HepG2 (cell line): Measurements from ENCODE around the gene VTN. TPM values are rescaled to one million over a fixed set of nuclear protein-coding genes. Genes with fewer than 3 reads are reported as not detected.
A peak's percentile ranks its signal among the peaks of the same experiment; 100 is the strongest.

Source experiments
- ATAC-seq: fragments of 200-7000 bp; cut with Tn5 transposase; 3 replicates; pipeline ENCODE4 v1.9.1; 2020; ENCODE audit warnings: mild to moderate bottlenecking, moderate library complexity
- BruUV-seq: library from RNA; stranded (reverse); fragments of 400-500 nt; replicated peaks from 2 replicates; lab custom pipeline; 2021; lab: Mats Ljungman, UMichigan
- CTCF ChIA-PET: fragments of 300-600 bp; formaldehyde crosslinking; extraction: SDS; loops from one replicate; lab custom pipeline; 2021; ENCODE audit warnings: low total read pairs, inconsistent platforms, low intra/inter-chr PET ratio; lab: Yijun Ruan, JAX
- POLR2A ChIA-PET: fragments of 350-600 bp; sonication (Branson Sonifier 250); formaldehyde crosslinking; loops from one replicate; lab custom pipeline; 2020; ENCODE audit warnings: antibody characterized with exemption, inconsistent platforms; lab: Yijun Ruan, JAX
- DNase-seq: peaks from one replicate; pipeline ENCODE4 v3.0.0-alpha.2; 2015; ENCODE audit warnings: low spot score
- FAIRE-seq: peaks from 3 replicates; lab custom pipeline; 2011; peaks lifted over from hg19 to GRCh38; lab: Jason Lieb, UNC
- H2AFZ ChIP-seq: one replicate; pipeline ENCODE4 v1.6.1; 2011; ENCODE audit warnings: low read length, inconsistent platforms
- H3K27ac ChIP-seq: fragments of 300-600 bp; 3 replicates; pipeline ENCODE4 v1.8.0; 2011; ENCODE audit warnings: mixed run types, mild to moderate bottlenecking, mixed read lengths, low read length, inconsistent platforms; ENCODE audit not compliant: insufficient read depth; ENCODE audit errors: extremely low read length
- H3K27me3 ChIP-seq, 2 experiments: fragments of 200-600 bp in 1 of 2; 2 replicates in 1 of 2; 3 replicates in 1 of 2; pipeline versions ENCODE4 v1.6.0 to v1.8.0; 2011; ENCODE audit warnings: low read length in 2 of 2, mild to moderate bottlenecking in 2 of 2, moderate library complexity in 2 of 2, inconsistent platforms in 1 of 2; ENCODE audit not compliant: insufficient read depth in 2 of 2, control insufficient read depth in 1 of 2
- H3K36me3 ChIP-seq, 2 experiments: fragments of 200-600 bp in 1 of 2; replicated peaks in 1 of 2; 2 replicates in 1 of 2; 3 replicates in 1 of 2; pipeline versions ENCODE4 v1.5.1 to v1.8.0; 2011; ENCODE audit warnings: low read length in 2 of 2, inconsistent platforms in 1 of 2; ENCODE audit not compliant: insufficient read depth in 2 of 2, control insufficient read depth in 1 of 2
- H3K4me1 ChIP-seq: 2 replicates; pipeline ENCODE4 v1.5.1; 2012; ENCODE audit warnings: low read length, inconsistent platforms; ENCODE audit not compliant: insufficient read depth
- H3K4me2 ChIP-seq: 2 replicates; pipeline ENCODE4 v1.6.0; 2011; ENCODE audit warnings: low read depth, low read length, inconsistent platforms
- H3K4me3 ChIP-seq, 3 experiments: fragments of 200-600 bp in 1 of 3; sonication (generic), shearing (Covaris generic) in 1 of 3; replicated peaks in 1 of 3; 2 replicates each; pipeline ENCODE4 v1.5.1; 2011 to 2016; ENCODE audit warnings: low read length in 3 of 3, inconsistent platforms in 2 of 3, low read depth in 2 of 3, mild to moderate bottlenecking in 2 of 3, control low read depth in 1 of 3, mixed read lengths in 1 of 3; ENCODE audit not compliant: insufficient read depth in 1 of 3
- H3K79me2 ChIP-seq: one replicate; pipeline ENCODE4 v1.6.1; 2011; ENCODE audit warnings: low read length, inconsistent platforms; ENCODE audit not compliant: insufficient read depth
- H3K9ac ChIP-seq: 2 replicates; pipeline ENCODE4 v1.6.0; 2011; ENCODE audit warnings: mild to moderate bottlenecking, low read depth, low read length, inconsistent platforms; ENCODE audit not compliant: insufficient read depth
- H3K9me3 ChIP-seq: 2 replicates; pipeline ENCODE4 v1.5.1; 2012; ENCODE audit warnings: mild to moderate bottlenecking, low read length
- H4K20me1 ChIP-seq: 2 replicates; pipeline ENCODE4 v1.6.0; 2011; ENCODE audit warnings: inconsistent platforms, mild to moderate bottlenecking, low read length, moderate library complexity; ENCODE audit not compliant: insufficient read depth
- RFXANK ChIP-seq: IDR thresholded peaks from 2 replicates; pipeline ENCODE4 v1.6.1; 2016
- ZNF629 ChIP-seq: sonication (generic); formaldehyde crosslinking; conservative IDR thresholded peaks from 2 replicates; pipeline ENCODE4 v1.5.0; 2020; ENCODE audit warnings: missing genetic modification reagents
- WGBS: methylation state at CpG from one replicate; pipeline ENCODE4 v1.1.6; 2017; ENCODE audit warnings: low lambda C conversion rate; 5-methylcytosine and 5-hydroxymethylcytosine counted together
- in situ Hi-C: cut with HindIII; loops from 2 replicates; pipeline ENCODE4 v1.10.0; 2017; ENCODE audit warnings: low pct_unique_long_range_greater_than_20kb; ENCODE audit not compliant: extremely low pct_ligation_motif_present
- intact Hi-C: fragments of 100-400 bp; cut with micrococcal nuclease; formaldehyde crosslinking; loops from one replicate; pipeline ENCODE4 v1.10.0; 2022; ENCODE audit not compliant: unreplicated experiment
- polyA plus RNA-seq, 8 experiments: library from polyadenylated mRNA; depleted of rRNA in 3 of 8; stranded (reverse) in 7 of 8; unstranded in 1 of 8; fragments of >200 nt; fragmentation: Illumina TruSeq in 4 of 8; extraction: Trizol in 4 of 8; gene quantifications; 2 replicates each; pipeline versions ENCODE4 v1.2.1 to v1.2.3, GENCODE V29; 2011 to 2016; ENCODE audit warnings: low read depth in 4 of 8, missing spikeins in 1 of 8, mixed read lengths in 1 of 8; ENCODE audit not compliant: insufficient read depth in 1 of 8
- total RNA-seq, 5 experiments: library from RNA; depleted of rRNA; stranded (reverse); fragments of >200 nt; fragmentation: Illumina TruSeq; extraction: Trizol; gene quantifications; 2 replicates each; pipeline ENCODE4 v1.2.3, GENCODE V29; 2016; ENCODE audit warnings: low read depth in 1 of 5
- TF ChIP-seq, protein P1 (sequence below): sonication (generic); formaldehyde crosslinking; IDR thresholded peaks from 2 replicates; pipeline ENCODE4 v1.5.0; 2020; ENCODE audit warnings: mild to moderate bottlenecking, missing genetic modification reagents, borderline replicate concordance

VTN gene
- total and polyA plus RNA-seq, 2 of the 13 experiments (the other 11 are each of a cell fraction or from before 2014, with no cell fraction given), result 108 to 131 TPM

DNA sequence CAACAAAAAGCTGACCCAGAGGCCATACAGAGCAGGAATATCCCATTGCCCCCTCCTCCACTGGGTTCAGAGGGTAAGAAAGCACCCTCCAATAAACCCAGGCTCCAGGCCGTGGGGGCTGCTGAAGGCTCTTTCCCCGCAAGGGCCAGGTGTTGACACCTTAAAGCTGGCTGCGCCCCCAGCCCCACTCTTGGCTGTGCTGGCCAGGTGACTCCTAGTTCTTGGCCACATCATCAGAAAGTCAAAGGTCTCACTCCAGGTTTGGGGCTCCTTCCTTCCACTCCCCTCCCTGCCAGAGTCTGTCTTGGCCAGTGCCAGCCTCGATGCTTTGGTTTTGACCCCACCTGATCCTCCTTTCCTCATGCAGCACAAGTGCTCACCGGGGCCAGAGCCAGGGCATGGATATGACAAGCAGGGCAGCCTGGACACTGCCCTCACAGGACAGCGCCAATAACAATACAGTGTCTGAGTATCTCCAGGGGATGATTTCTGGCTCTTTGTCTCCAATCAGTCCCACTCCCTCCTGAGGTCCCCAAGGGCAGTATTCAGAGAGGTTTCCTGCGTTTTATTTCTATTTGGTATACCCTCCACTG, 27.7 kb upstream of the VTN start (continued):
- TF ChIP-seq, protein P1, sequence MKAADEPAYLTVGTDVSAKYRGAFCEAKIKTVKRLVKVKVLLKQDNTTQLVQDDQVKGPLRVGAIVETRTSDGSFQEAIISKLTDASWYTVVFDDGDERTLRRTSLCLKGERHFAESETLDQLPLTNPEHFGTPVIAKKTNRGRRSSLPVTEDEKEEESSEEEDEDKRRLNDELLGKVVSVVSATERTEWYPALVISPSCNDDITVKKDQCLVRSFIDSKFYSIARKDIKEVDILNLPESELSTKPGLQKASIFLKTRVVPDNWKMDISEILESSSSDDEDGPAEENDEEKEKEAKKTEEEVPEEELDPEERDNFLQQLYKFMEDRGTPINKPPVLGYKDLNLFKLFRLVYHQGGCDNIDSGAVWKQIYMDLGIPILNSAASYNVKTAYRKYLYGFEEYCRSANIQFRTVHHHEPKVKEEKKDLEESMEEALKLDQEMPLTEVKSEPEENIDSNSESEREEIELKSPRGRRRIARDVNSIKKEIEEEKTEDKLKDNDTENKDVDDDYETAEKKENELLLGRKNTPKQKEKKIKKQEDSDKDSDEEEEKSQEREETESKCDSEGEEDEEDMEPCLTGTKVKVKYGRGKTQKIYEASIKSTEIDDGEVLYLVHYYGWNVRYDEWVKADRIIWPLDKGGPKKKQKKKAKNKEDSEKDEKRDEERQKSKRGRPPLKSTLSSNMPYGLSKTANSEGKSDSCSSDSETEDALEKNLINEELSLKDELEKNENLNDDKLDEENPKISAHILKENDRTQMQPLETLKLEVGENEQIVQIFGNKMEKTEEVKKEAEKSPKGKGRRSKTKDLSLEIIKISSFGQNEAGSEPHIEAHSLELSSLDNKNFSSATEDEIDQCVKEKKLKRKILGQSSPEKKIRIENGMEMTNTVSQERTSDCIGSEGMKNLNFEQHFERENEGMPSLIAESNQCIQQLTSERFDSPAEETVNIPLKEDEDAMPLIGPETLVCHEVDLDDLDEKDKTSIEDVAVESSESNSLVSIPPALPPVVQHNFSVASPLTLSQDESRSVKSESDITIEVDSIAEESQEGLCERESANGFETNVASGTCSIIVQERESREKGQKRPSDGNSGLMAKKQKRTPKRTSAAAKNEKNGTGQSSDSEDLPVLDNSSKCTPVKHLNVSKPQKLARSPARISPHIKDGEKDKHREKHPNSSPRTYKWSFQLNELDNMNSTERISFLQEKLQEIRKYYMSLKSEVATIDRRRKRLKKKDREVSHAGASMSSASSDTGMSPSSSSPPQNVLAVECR (CRISPR knock-in tag), result peak; percentile 7; the same call in 1 of the 2 replicates

DNA sequence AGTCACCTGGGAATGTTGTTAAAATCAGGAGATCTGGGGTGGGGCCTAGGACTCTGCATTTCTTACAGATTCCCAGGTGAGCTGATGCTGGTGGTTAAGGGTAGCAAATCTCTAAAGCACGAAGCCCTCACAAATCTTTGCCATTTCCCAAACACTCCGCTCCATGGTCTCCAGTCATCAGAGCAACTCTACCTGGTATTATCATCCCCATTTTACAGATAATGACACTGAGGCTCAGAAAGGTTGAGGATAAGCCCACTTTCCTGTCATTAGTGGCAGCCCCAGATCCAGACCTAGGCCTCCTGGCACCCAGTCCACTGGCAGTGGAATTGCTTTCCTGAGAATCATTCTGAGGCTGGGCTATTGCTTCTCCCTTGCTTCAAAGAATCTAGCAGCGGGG, 27.2 kb upstream of the VTN start:
- POLR2A ChIA-PET, result interaction anchor here (1.2 to 4.8 kb wide), 7 partner anchors 8 to 154 kb away, joined by 3 to 33 read pairs (median 6); partner anchors contain the start of genes POLDIP2, SLC46A1 and VTN
- BruUV-seq, result no TSS peak
- no peaks in the 10 kb centered on the region for H3K27me3 ChIP-seq
- no peaks in the 10 kb centered on the region for H3K9me3 ChIP-seq
- peaks cover 9 to 19% of the 10 kb centered on the region in 2 experiments for H3K36me3 ChIP-seq
- FAIRE-seq, result no peak
- 95% methylated on average over 2 of the region's 3 CpGs for WGBS
- peak; percentile 86 for TF ChIP-seq ZNF629 (CRISPR knock-in tag)
- TF ChIP-seq RFXANK, result no peak
- peaks cover 34% of the 10 kb centered on the region for H3K4me1 ChIP-seq
- no peak overlapping the region for H3K9ac ChIP-seq
- CTCF ChIA-PET, result no interaction called here
- H3K79me2 ChIP-seq, result no peaks in the 10 kb centered on the region
- no peak overlapping the region for H2AFZ ChIP-seq
- intact Hi-C loops (loop anchor here (2.0 kb wide), 1 partner anchor 18 kb away; no protein-coding TSS in a partner anchor), in situ Hi-C loops (no loop called here)
- DNase-seq, result no peak
- no peak for ATAC-seq
- no peaks in the 10 kb centered on the region for H4K20me1 ChIP-seq
- H3K4me3 ChIP-seq, result no peak overlapping the region
- H3K27ac ChIP-seq, result no peak overlapping the region
- H3K4me2 ChIP-seq, result no peak overlapping the region
